HUES64 (cell line): ENCODE data around the gene PEX5.
"Not testable (repeated sequence)": the region's sequence is repeated elsewhere in the genome, so short reads cannot be mapped to it uniquely, and the experiment has no call there.

Source experiments
- H3K27ac ChIP-seq: 2 replicates; pipeline ENCODE4 v1.7.0; 2013; ENCODE audit warnings: low read depth, low read length, inconsistent platforms
- H3K27me3 ChIP-seq: 2 replicates; pipeline ENCODE4 v1.6.1; 2013; ENCODE audit warnings: mild to moderate bottlenecking, low read length; ENCODE audit not compliant: insufficient read depth
- H3K36me3 ChIP-seq: 2 replicates; pipeline ENCODE4 v1.6.1; 2013; ENCODE audit warnings: mild to moderate bottlenecking, low read length; ENCODE audit not compliant: insufficient read depth
- H3K4me1 ChIP-seq: 2 replicates; pipeline ENCODE4 v1.6.1; 2013; ENCODE audit warnings: mild to moderate bottlenecking, low read length, moderate library complexity; ENCODE audit not compliant: insufficient read depth
- H3K4me3 ChIP-seq: 2 replicates; pipeline ENCODE4 v1.5.1; 2013; ENCODE audit warnings: mild to moderate bottlenecking, low read length, moderate library complexity
- H3K9ac ChIP-seq: 2 replicates; pipeline ENCODE4 v1.6.1; 2013; ENCODE audit warnings: mild to moderate bottlenecking, low read depth, low read length
- H3K9me3 ChIP-seq: 2 replicates; pipeline ENCODE4 v1.6.1; 2013; ENCODE audit warnings: low read depth, low read length; ENCODE audit not compliant: insufficient read depth
- WGBS: fragments of 150-250, 120-280 bp; methylation state at CpG from one replicate; pipeline ENCODE4 v1.1.7; 2013; ENCODE audit warnings: missing lambda C conversion rate; 5-methylcytosine and 5-hydroxymethylcytosine counted together

Gene PEX5

DNA sequence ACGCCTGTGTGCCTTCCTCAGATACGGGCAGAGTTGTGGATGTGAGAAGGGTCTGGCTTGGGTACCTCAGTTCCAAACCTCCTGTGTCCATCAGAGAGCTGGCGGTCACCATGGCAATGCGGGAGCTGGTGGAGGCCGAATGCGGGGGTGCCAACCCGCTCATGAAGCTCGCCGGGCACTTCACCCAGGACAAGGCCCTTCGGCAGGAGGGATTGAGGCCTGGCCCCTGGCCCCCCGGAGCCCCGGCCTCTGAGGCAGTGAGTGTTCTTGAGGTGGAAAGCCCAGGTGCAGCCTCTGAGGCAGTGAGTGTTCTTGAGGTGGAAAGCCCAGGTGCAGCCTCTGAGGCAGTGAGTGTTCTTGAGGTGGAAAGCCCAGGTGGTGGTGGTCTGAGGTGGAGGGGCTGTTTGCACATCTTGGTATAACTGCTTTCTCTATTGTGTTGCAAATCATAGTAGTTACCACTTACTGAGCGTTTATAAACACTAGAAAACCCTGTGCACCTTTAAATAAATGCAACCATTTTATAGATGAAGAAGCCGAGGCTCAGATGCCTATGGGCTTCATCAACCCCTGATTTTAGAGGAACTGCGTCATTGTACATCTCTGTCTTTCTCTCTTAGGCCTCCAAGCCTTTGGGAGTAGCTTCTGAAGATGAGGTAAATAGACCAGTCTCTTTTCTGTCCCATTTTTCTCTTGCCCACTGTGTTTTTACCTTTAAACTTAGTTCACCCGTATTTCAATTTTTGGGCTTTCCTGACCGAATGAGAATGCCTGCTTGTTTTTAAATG lies 976 bp downstream of the PEX5 start:
- Histone ChIP-seq H3K9me3 (no peaks in the 10 kb centered on the region), H3K9ac (peak overlapping the region; percentile 82), H3K27ac (peak overlapping the region; percentile 58; the same call in 1 of the 2 replicates), H3K27me3 (no peaks in the 10 kb centered on the region), H3K36me3 (peaks cover 41% of the 10 kb centered on the region), H3K4me3 (peak overlapping the region; percentile 73), H3K4me1 (peaks cover 13% of the 10 kb centered on the region; the same call in 1 of the 2 replicates)
- WGBS = 25% methylated on average over 17 of the region's 17 CpGs

DNA sequence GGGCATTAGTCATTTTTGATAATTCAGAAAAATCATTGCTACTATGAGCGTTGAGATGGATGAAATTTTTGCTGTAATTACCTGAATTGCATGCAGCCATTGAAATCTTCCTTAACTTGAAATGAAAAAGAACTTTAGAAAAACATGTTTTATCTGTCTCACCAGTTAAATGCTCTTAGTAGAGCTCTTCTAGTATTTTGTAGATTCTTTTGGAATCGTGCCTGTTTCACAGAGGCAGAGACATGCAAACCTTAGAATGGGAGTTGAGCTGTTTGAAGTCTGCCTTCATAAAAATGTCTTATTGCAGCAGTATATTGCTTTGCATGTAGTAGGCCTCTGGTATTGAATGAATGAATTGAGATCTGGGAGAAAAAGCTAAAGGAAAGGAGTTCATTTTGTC lies 4.2 kb downstream of the PEX5 start:
- WGBS = 96% methylated on average over 2 of the region's 2 CpGs
- Histone ChIP-seq H3K27ac (no peak overlapping the region), H3K9me3 (peaks cover under 1% of the 10 kb centered on the region; the same call in 1 of the 2 replicates), H3K4me1 (peaks cover 7% of the 10 kb centered on the region; the same call in 1 of the 2 replicates), H3K36me3 (peaks cover 55% of the 10 kb centered on the region), H3K27me3 (no peaks in the 10 kb centered on the region), H3K9ac (no peak overlapping the region), H3K4me3 (no peak overlapping the region)

DNA sequence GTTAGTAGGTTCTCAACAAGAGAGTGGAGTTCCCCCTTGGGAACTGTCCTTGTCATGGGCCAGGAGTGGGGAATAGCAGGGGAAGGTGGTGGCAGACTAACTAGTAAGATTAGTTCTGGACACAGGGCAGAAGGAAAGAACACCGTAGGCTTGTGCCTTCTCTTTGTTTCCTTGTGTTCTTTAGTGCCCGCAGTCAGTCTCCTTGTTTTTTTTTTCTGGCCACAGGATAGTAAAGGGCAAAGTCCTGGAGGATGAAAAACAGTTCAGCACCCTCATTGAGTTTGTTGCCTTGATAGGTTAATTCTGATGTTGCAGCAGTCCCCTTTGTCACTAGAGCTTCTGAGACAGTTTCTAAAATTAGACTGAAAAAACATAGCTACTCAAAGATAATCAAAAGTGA lies 8.4 kb downstream of the PEX5 start:
- H3K36me3 ChIP-seq = peaks cover 65% of the 10 kb centered on the region

DNA sequence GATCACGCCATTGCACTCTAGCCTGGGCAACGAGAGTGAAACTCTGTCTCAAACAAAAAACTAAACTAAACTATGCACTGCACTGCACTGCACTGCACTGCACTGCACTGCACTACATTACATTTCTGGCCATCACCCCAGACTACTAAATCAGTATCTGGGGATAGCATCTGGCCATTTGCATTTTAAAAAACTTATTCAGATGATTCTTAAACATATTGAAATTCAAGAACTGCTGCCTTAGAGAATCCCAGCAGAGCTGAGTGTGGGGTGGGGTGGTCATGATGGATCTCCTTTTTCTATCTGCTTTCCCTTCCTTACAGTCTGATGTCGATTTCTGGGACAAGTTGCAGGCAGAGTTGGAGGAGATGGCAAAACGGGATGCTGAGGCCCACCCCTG lies 13.6 kb downstream of the PEX5 start:
- Histone ChIP-seq H3K27me3 (no peaks in the 10 kb centered on the region), H3K9me3 (peaks cover 9% of the 10 kb centered on the region; the same call in 1 of the 2 replicates), H3K36me3 (peaks cover 85% of the 10 kb centered on the region), H3K4me3 (no peak overlapping the region), H3K4me1 (no peaks in the 10 kb centered on the region), H3K27ac (no peak overlapping the region), H3K9ac (no peak overlapping the region)
- WGBS = 91% methylated on average over 4 of the region's 4 CpGs

More for the DNA sequence above, 8.4 kb downstream of the PEX5 start:
- H3K27ac ChIP-seq = no peak overlapping the region
- H3K9ac ChIP-seq = no peak overlapping the region
- no peak overlapping the region for H3K4me3 ChIP-seq
- H3K27me3 ChIP-seq = no peaks in the 10 kb centered on the region
- H3K9me3 ChIP-seq = peaks cover 9% of the 10 kb centered on the region; the same call in 1 of the 2 replicates
- 90% methylated on average over 2 of the region's 2 CpGs for WGBS
- no peaks in the 10 kb centered on the region for H3K4me1 ChIP-seq

DNA sequence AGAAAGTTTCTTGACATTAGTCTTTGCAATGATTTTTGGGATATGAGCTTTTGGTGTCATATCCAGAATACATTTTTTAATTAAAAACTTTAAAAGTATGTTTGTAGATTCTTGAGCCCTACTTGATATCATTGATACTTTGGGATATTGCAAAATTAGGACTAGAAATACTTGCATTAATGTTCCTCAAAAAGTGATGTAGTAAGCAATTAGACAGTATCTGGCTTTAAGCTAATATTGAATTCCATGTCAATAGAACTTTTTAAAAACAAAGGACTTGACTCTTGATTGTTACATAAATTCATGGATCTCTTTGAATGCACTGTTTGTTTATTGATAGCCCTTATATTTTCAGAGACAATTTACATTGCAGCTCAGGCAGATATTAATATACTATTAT lies 15.6 kb downstream of the PEX5 start:
- no peaks in the 10 kb centered on the region for H3K27me3 ChIP-seq
- no peak overlapping the region for H3K4me3 ChIP-seq
- peaks cover 5% of the 10 kb centered on the region; the same call in 1 of the 2 replicates for H3K9me3 ChIP-seq
- no peak overlapping the region for H3K27ac ChIP-seq
- H3K4me1 ChIP-seq = no peaks in the 10 kb centered on the region
- H3K9ac ChIP-seq = no peak overlapping the region
- peaks cover 95% of the 10 kb centered on the region for H3K36me3 ChIP-seq

DNA sequence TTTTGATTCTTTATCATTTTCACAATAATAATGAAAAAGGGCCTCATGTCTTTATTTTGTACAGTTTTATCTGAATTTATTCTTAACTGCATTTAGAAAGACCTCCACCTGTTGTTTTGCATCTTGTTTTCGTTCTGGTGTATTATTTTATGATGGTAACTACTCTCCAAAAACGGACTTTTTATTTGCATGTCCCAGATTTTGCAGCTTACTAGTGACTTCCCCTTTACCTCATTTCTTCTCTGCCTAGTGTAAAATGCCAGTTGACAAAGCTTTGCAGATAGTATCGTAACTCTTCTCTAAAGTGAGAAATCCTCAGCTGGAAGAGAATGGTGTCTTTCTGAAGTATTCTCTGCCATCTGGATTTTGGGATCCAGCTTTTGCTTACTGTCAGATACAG lies 17.2 kb downstream of the PEX5 start:
- no peak overlapping the region for H3K27ac ChIP-seq
- WGBS = 94% methylated on average over 2 of the region's 3 CpGs
- H3K4me1 ChIP-seq = no peaks in the 10 kb centered on the region
- no peaks in the 10 kb centered on the region for H3K27me3 ChIP-seq
- no peak overlapping the region for H3K9ac ChIP-seq
- no peak overlapping the region for H3K4me3 ChIP-seq
- H3K9me3 ChIP-seq = peaks cover 12% of the 10 kb centered on the region; the same call in 1 of the 2 replicates
- peaks cover 100% of the 10 kb centered on the region for H3K36me3 ChIP-seq

DNA sequence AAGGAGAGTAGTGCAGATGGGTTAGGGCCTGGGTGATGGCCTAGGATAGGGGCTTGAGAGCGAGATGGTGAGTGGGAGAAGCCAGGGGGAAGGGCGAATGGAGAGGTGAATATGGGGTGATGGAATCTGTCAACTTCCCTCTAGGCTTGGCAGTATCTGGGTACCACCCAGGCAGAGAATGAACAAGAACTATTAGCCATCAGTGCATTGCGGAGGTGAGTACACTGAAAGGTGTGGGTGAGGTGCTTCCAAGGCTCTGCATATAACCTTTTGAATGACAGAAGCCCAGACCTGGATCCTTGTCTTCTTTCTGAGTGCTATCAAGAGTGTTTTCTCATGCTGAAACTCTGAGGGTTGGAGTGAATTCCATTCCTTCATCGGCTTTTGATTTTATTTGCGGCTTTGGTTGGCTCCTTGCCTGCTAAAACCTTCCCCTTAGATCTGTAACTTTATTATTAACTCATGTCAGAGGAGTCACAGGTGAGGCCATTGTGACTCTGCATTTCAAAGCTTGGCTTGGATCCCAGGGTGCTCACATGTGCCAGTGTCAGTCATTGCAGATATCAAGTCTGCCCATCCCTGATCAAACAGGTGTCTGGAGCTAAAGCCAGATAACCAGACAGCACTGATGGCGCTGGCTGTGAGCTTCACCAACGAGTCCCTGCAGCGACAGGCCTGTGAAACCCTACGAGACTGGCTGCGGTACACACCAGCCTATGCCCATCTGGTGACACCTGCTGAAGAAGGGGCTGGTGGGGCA lies 18.6 kb downstream of the PEX5 start:
- H3K36me3 ChIP-seq = peaks cover 96% of the 10 kb centered on the region
- no peak overlapping the region for H3K9ac ChIP-seq
- peaks cover 20% of the 10 kb centered on the region for H3K9me3 ChIP-seq
- H3K27me3 ChIP-seq = no peaks in the 10 kb centered on the region
- H3K27ac ChIP-seq = no peak overlapping the region
- 95% methylated on average over 10 of the region's 10 CpGs for WGBS
- no peak overlapping the region for H3K4me3 ChIP-seq
- H3K4me1 ChIP-seq = no peaks in the 10 kb centered on the region

DNA sequence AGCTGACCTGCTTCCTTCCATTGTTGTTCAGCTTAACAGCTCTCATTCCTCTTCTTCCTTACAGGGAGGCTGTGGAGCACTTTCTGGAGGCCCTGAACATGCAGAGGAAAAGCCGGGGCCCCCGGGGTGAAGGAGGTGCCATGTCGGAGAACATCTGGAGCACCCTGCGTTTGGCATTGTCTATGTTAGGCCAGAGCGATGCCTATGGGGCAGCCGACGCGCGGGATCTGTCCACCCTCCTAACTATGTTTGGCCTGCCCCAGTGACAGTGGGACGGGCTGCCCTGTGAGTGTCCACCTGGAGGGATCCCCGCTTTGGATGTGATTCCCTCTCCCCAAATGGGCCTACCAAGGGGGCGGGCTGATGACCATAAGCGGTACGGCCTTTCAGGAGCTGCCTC lies 20.5 kb downstream of the PEX5 start:
- Histone ChIP-seq H3K4me3 (no peak overlapping the region), H3K4me1 (no peaks in the 10 kb centered on the region), H3K27ac (no peak overlapping the region), H3K9ac (no peak overlapping the region), H3K27me3 (no peaks in the 10 kb centered on the region), H3K9me3 (peaks cover 23% of the 10 kb centered on the region), H3K36me3 (peaks cover 77% of the 10 kb centered on the region)
- WGBS = 98% methylated on average over 14 of the region's 14 CpGs

DNA sequence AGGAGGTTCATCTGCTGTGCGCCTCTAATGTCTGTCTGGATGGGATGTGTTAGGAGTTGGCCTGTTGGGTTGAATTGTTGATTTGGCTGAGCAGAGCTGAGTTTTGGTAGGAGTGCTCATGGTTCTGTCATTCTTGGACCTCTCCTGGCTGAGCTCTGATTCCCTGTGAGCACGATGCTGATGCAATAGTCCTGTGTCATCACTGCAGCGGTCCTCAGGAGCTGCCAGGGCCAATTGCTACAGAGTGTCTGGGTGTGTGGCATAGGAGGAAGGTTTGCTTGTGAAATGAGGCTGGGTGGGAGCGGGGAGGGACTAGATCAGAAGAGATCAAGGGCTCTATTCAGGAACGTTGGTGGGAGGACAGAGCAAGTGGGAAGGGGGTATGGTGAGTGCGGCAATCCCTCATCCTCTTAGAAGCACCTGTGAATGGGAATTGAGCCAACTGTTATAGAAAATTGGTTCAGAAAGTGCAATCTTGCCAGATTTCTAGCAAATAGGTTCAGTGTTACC lies 21.2 kb downstream of the PEX5 start:
- peaks cover 24% of the 10 kb centered on the region for H3K9me3 ChIP-seq

DNA sequence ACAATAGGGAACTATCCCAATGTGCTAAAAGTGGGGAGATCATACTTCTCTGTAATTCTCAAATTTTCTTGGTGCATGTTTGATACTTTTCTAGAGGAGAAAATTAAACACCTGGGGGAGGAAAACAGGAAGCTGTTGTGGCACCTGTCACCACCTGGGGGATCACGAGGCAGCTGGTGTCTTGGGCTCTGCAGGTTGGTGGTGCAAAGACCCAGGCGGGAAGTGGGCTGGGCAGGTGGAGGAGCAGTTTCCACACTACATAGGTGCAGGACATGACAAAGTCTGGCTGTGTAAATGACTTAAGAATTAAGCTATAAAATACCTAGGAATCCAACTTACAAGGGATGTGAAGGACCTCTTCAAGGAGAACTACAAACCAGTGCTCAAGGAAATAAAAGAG lies 23.2 kb downstream of the PEX5 start:
- WGBS = 93% methylated on average over 2 of the region's 2 CpGs
- Histone ChIP-seq H3K4me1 (no peaks in the 10 kb centered on the region), H3K4me3 (no peak overlapping the region), H3K9ac (no peak overlapping the region), H3K36me3 (peaks cover 50% of the 10 kb centered on the region), H3K27ac (no peak overlapping the region), H3K9me3 (peaks cover 24% of the 10 kb centered on the region), H3K27me3 (no peaks in the 10 kb centered on the region)

More for the DNA sequence above, 21.2 kb downstream of the PEX5 start:
- no peaks in the 10 kb centered on the region for H3K27me3 ChIP-seq
- H3K9ac ChIP-seq = no peak overlapping the region
- H3K4me1 ChIP-seq = no peaks in the 10 kb centered on the region
- H3K27ac ChIP-seq = no peak overlapping the region
- H3K36me3 ChIP-seq = peaks cover 70% of the 10 kb centered on the region
- no peak overlapping the region for H3K4me3 ChIP-seq
- WGBS = 93% methylated on average over 6 of the region's 6 CpGs

DNA sequence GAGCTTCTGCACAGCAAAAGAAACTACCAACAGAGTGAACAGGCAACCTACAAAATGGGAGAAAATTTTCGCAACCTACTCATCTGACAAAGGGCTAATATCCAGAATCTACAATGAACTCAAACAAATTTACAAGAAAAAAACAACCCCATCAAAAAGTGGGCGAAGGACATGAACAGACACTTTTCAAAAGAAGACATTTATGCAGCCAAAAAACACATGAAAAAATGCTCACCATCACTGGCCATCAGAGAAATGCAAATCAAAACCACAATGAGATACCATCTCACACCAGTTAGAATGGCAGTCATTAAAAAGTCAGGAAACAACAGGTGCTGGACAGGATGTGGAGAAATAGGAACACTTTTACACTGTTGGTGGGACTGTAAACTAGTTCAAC lies 24.3 kb downstream of the PEX5 start:
- H3K27me3 ChIP-seq, H3K4me3 ChIP-seq, H3K4me1 ChIP-seq, H3K27ac ChIP-seq, H3K9ac ChIP-seq: not testable (repeated sequence)
- WGBS = no CpG with 5 or more reads among the region's 2 CpGs
- peaks cover 39% of the 10 kb centered on the region for H3K36me3 ChIP-seq
- peaks cover 24% of the 10 kb centered on the region for H3K9me3 ChIP-seq
